ENCODE results near the gene CACUL1. TPM values are rescaled to one million over a fixed set of nuclear protein-coding genes. Genes with fewer than 3 reads are reported as not detected.
A peak's percentile ranks its signal among the peaks of the same experiment; 100 is the strongest.

The CACUL1 gene
- total and polyA plus RNA-seq, 2 of the 13 experiments (the other 11 are each of a cell fraction or from before 2014, with no cell fraction given), result 14.2 to 31.0 TPM

GRCh38 chr10:118667732-118668131 is 87.0 kb downstream of the CACUL1 start (continued):
- no peak for TF ChIP-seq SKIL (CRISPR knock-in tag; IDR thresholded peaks at IDR 0.05; ENCODE audit: borderline replicate concordance)
- 0 out of 2 replicates have a peak, but pooled peaks have one; percentile 12 for TF ChIP-seq HDAC2 (CRISPR knock-in tag; IDR thresholded peaks at IDR 0.05)
- peak; percentile 31; the same call in 1 of the 2 replicates for TF ChIP-seq HDAC1 (CRISPR knock-in tag; IDR thresholded peaks at IDR 0.05)
- no peak for TF ChIP-seq TAF15 (IDR thresholded peaks at IDR 0.05; ENCODE audit: low read depth, low read length, poor library complexity, severe bottlenecking)
- TF ChIP-seq ASH2L (IDR thresholded peaks at IDR 0.05; ENCODE audit: insufficient read length, low read depth, low read length), result no peak
- TF ChIP-seq AGO2 (optimal IDR thresholded peaks at IDR 0.05; ENCODE audit: low read depth, low read length), result no peak
- TF ChIP-seq ZNF713 (CRISPR knock-in tag; IDR thresholded peaks at IDR 0.05), result no peak
- TF ChIP-seq, protein P1, sequence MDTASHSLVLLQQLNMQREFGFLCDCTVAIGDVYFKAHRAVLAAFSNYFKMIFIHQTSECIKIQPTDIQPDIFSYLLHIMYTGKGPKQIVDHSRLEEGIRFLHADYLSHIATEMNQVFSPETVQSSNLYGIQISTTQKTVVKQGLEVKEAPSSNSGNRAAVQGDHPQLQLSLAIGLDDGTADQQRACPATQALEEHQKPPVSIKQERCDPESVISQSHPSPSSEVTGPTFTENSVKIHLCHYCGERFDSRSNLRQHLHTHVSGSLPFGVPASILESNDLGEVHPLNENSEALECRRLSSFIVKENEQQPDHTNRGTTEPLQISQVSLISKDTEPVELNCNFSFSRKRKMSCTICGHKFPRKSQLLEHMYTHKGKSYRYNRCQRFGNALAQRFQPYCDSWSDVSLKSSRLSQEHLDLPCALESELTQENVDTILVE (CRISPR knock-in tag; IDR thresholded peaks at IDR 0.05), result no peak
- TF ChIP-seq ZNF563 (CRISPR knock-in tag; IDR thresholded peaks at IDR 0.05), result no peak
- TF ChIP-seq, protein P2, sequence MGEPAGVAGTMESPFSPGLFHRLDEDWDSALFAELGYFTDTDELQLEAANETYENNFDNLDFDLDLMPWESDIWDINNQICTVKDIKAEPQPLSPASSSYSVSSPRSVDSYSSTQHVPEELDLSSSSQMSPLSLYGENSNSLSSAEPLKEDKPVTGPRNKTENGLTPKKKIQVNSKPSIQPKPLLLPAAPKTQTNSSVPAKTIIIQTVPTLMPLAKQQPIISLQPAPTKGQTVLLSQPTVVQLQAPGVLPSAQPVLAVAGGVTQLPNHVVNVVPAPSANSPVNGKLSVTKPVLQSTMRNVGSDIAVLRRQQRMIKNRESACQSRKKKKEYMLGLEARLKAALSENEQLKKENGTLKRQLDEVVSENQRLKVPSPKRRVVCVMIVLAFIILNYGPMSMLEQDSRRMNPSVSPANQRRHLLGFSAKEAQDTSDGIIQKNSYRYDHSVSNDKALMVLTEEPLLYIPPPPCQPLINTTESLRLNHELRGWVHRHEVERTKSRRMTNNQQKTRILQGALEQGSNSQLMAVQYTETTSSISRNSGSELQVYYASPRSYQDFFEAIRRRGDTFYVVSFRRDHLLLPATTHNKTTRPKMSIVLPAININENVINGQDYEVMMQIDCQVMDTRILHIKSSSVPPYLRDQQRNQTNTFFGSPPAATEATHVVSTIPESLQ (CRISPR knock-in tag; conservative IDR thresholded peaks at IDR 0.05), result no peak
- TF ChIP-seq ZNF205 (CRISPR knock-in tag; IDR thresholded peaks at IDR 0.05), result no peak
- no peak for TF ChIP-seq CCDC6 (CRISPR knock-in tag; IDR thresholded peaks at IDR 0.05)
- no peak for TF ChIP-seq ZNF609 (CRISPR knock-in tag; IDR thresholded peaks at IDR 0.05; ENCODE audit: borderline replicate concordance)
- no peak for TF ChIP-seq ZNF431 (CRISPR knock-in tag; IDR thresholded peaks at IDR 0.05; ENCODE audit: borderline replicate concordance, low read depth)
- TF ChIP-seq POGZ (CRISPR knock-in tag; IDR thresholded peaks at IDR 0.05), result no peak
- no peak for TF ChIP-seq ZNF891 (CRISPR knock-in tag; IDR thresholded peaks at IDR 0.05)
- TF ChIP-seq ZBTB43 (CRISPR knock-in tag; conservative IDR thresholded peaks at IDR 0.05), result no peak
- TF ChIP-seq KDM5B (CRISPR knock-in tag; IDR thresholded peaks at IDR 0.05; ENCODE audit: borderline replicate concordance), result no peak
- no peak for TF ChIP-seq ZNF235 (CRISPR knock-in tag; IDR thresholded peaks at IDR 0.05; ENCODE audit: borderline replicate concordance)

All from HepG2 (cell line).